ENCODE results near the gene HELB.

The HELB gene

GRCh38 chr12:66335746-66336145 lies 33.5 kb downstream of the HELB start:
- no peak overlapping the region for H3K4me3 ChIP-seq (ENCODE audit: low read length)
- DNase-seq (ENCODE audit: low read depth) = no peak
- TF ChIP-seq, protein P1, sequence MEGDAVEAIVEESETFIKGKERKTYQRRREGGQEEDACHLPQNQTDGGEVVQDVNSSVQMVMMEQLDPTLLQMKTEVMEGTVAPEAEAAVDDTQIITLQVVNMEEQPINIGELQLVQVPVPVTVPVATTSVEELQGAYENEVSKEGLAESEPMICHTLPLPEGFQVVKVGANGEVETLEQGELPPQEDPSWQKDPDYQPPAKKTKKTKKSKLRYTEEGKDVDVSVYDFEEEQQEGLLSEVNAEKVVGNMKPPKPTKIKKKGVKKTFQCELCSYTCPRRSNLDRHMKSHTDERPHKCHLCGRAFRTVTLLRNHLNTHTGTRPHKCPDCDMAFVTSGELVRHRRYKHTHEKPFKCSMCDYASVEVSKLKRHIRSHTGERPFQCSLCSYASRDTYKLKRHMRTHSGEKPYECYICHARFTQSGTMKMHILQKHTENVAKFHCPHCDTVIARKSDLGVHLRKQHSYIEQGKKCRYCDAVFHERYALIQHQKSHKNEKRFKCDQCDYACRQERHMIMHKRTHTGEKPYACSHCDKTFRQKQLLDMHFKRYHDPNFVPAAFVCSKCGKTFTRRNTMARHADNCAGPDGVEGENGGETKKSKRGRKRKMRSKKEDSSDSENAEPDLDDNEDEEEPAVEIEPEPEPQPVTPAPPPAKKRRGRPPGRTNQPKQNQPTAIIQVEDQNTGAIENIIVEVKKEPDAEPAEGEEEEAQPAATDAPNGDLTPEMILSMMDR (IDR thresholded peaks at IDR 0.05; ENCODE audit: insufficient read depth, low read depth, low read length, missing control alignments) = no peak

GRCh38 chr12:66337381-66338010 lies 35.2 kb downstream of the HELB start:
- no peak for DNase-seq (ENCODE audit: low read depth)
- H3K4me3 ChIP-seq (ENCODE audit: low read length) = no peak overlapping the region
- TF ChIP-seq, protein P1 (IDR thresholded peaks at IDR 0.05; ENCODE audit: insufficient read depth, low read depth, low read length, missing control alignments) = no peak

GRCh38 chr12:66340131-66340530 lies 37.8 kb downstream of the HELB start:
- no peak for DNase-seq (ENCODE audit: low read depth)
- no peak overlapping the region for H3K4me3 ChIP-seq (ENCODE audit: low read length)
- TF ChIP-seq, protein P1 (IDR thresholded peaks at IDR 0.05; ENCODE audit: insufficient read depth, low read depth, low read length, missing control alignments) = no peak

GRCh38 chr12:66341126-66341525 lies 38.8 kb downstream of the HELB start:
- no peak for DNase-seq (ENCODE audit: low read depth)
- TF ChIP-seq, protein P1 (IDR thresholded peaks at IDR 0.05; ENCODE audit: insufficient read depth, low read depth, low read length, missing control alignments) = no peak
- no peak overlapping the region for H3K4me3 ChIP-seq (ENCODE audit: low read length)

- H3K4me3 ChIP-seq (ENCODE audit: low read length) = no peak overlapping the region
- DNase-seq (ENCODE audit: low read depth) = no peak
These were observed 42.9 kb downstream of the HELB start for GRCh38 chr12:66345212-66345611.

DNA sequence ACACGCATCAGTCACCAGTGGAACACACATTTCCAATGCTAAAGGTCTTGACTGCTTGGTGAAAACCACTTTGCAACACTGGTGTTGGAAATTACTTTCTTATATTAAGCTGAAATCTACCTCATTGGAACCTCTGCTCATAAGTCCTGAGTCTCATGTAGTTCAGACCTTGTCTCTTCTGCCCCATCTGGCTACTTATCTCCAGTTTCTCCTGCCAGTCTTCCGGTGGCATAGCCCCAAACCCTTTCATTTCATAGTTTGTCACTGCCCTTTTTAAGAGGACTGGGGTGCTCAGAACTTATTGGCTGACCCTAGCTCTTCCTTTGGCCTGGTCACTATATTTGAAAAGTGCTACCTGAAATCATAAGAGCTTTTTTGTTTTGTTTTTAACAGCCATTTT lies 43.7 kb downstream of the HELB start:
- TF ChIP-seq, protein P1 (IDR thresholded peaks at IDR 0.05; ENCODE audit: insufficient read depth, low read depth, low read length, missing control alignments) = no peak
- no peak for DNase-seq (ENCODE audit: low read depth)
- H3K4me3 ChIP-seq (ENCODE audit: low read length) = no peak overlapping the region

More at GRCh38 chr12:66345212-66345611, 42.9 kb downstream of the HELB start:
- TF ChIP-seq, protein P1 (IDR thresholded peaks at IDR 0.05; ENCODE audit: insufficient read depth, low read depth, low read length, missing control alignments) = no peak

DNA sequence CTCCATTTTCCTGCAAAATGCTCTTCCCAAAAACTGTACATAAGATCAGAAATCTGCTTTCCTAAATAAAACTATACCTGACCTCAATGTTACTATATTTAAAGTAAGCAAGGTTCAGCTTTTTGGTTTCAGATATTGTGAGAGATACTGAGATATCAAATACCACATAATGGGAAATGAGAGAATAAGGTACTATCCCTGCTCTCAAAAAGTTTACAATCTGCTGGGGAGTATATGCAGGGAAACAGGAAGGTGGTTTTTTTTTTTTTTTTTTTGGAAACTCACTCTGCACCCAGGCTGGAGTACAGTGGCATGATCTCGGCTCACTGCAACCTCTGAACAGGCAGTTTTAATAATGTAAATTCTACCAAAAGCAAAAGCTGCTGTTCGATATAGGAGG lies 49.0 kb downstream of the HELB start:
- TF ChIP-seq, protein P1 (IDR thresholded peaks at IDR 0.05; ENCODE audit: insufficient read depth, low read depth, low read length, missing control alignments) = no peak
- H3K4me3 ChIP-seq (ENCODE audit: low read length) = no peak overlapping the region
- no peak for DNase-seq (ENCODE audit: low read depth)

All from epithelial cell of esophagus (primary cell).